HEK293 (cell line): Measurements from ENCODE around the gene PPIL3.

Source experiments
- CTCF ChIA-PET: fragments of 350-600 bp; formaldehyde crosslinking; extraction: SDS; loops from one replicate; lab custom pipeline; 2021; ENCODE audit warnings: antibody characterized with exemption; lab: Yijun Ruan, JAX
- POLR2A ChIA-PET: fragments of 300-600 bp; formaldehyde crosslinking; extraction: SDS; loops from one replicate; lab custom pipeline; 2020; ENCODE audit warnings: antibody characterized with exemption, inconsistent platforms; lab: Yijun Ruan, JAX
- H3K27ac ChIP-seq: fragments of 200-500 bp; sonication (Bioruptor generic); 2 replicates; pipeline ENCODE4 v1.5.1; 2014; ENCODE audit warnings: low read depth, low read length, control low read depth, inconsistent platforms; ENCODE audit errors: extremely low read depth
- H3K36me3 ChIP-seq, 2 experiments: fragments of 200-500 bp in 1 of 2; sonication (Bioruptor generic) in 1 of 2; 1 replicate in 1 of 2; 2 replicates in 1 of 2; pipeline ENCODE4 v1.5.1; 2014 to 2017; ENCODE audit warnings: inconsistent platforms in 2 of 2, low read length in 2 of 2; ENCODE audit not compliant: control insufficient read depth in 2 of 2, insufficient read depth in 1 of 2
- H3K4me1 ChIP-seq: fragments of 200-500 bp; sonication (Bioruptor generic); 2 replicates; pipeline ENCODE4 v1.5.1; 2014; ENCODE audit warnings: mild to moderate bottlenecking, low read length, inconsistent platforms; ENCODE audit not compliant: control insufficient read depth, insufficient read depth
- H3K4me3 ChIP-seq: 2 replicates; pipeline ENCODE4 v1.5.1; 2011; ENCODE audit warnings: low read depth, mild to moderate bottlenecking, control low read depth, low read length, moderate library complexity
- H3K9me3 ChIP-seq: fragments of 200-500 bp; sonication (Bioruptor generic); 2 replicates; pipeline ENCODE4 v1.5.1; 2014; ENCODE audit warnings: low read depth, low read length, inconsistent platforms; ENCODE audit not compliant: control insufficient read depth, insufficient read depth
- BCL11B ChIP-seq: fragments of 450-650 bp; formaldehyde crosslinking; IDR thresholded peaks from 2 replicates; pipeline ENCODE4 v1.5.1; 2016; ENCODE audit warnings: low read depth, missing biosample characterization, missing genetic modification characterization
- KLF10 ChIP-seq: fragments of 450-650 bp; IDR thresholded peaks from 2 replicates; pipeline ENCODE4 v1.5.1; 2018; ENCODE audit warnings: missing biosample characterization, mild to moderate bottlenecking, missing genetic modification characterization
- ZNF133 ChIP-seq: fragments of 450-650 bp; formaldehyde crosslinking; IDR thresholded peaks from 2 replicates; pipeline ENCODE4 v1.5.1; 2016; ENCODE audit warnings: missing biosample characterization, missing genetic modification characterization
- ZNF169 ChIP-seq: fragments of 450-650 bp; formaldehyde crosslinking; IDR thresholded peaks from 2 replicates; pipeline ENCODE4 v1.5.1; 2016; ENCODE audit warnings: missing biosample characterization, missing genetic modification characterization
- ZNF214 ChIP-seq: fragments of 450-650 bp; formaldehyde crosslinking; IDR thresholded peaks from 2 replicates; pipeline ENCODE4 v1.5.1; 2017; ENCODE audit warnings: missing biosample characterization, mild to moderate bottlenecking, missing genetic modification characterization, borderline replicate concordance
- ZNF324 ChIP-seq: fragments of 450-650 bp; formaldehyde crosslinking; IDR thresholded peaks from 2 replicates; pipeline ENCODE4 v1.5.1; 2016; ENCODE audit warnings: missing biosample characterization, missing genetic modification characterization
- ZNF391 ChIP-seq: fragments of 450-650 bp; formaldehyde crosslinking; IDR thresholded peaks from 2 replicates; pipeline ENCODE4 v1.5.1; 2016; ENCODE audit warnings: low read depth, missing biosample characterization, missing genetic modification characterization, borderline replicate concordance
- ZNF404 ChIP-seq: fragments of 450-650 bp; formaldehyde crosslinking; IDR thresholded peaks from 2 replicates; pipeline ENCODE4 v1.5.1; 2017; ENCODE audit warnings: missing biosample characterization, missing genetic modification characterization
- ZNF548 ChIP-seq: fragments of 450-650 bp; formaldehyde crosslinking; IDR thresholded peaks from 2 replicates; pipeline ENCODE4 v1.5.1; 2016; ENCODE audit warnings: missing biosample characterization, missing genetic modification characterization
- ZNF549 ChIP-seq: fragments of 450-650 bp; IDR thresholded peaks from 2 replicates; pipeline ENCODE4 v1.5.1; 2018; ENCODE audit warnings: missing biosample characterization, missing genetic modification characterization, mild to moderate bottlenecking, inconsistent platforms, moderate library complexity
- ZNF610 ChIP-seq: fragments of 450-650 bp; formaldehyde crosslinking; IDR thresholded peaks from 2 replicates; pipeline ENCODE4 v1.5.1; 2016; ENCODE audit warnings: missing biosample characterization, missing genetic modification characterization, borderline replicate concordance
- ZNF623 ChIP-seq: fragments of 450-650 bp; formaldehyde crosslinking; IDR thresholded peaks from 2 replicates; pipeline ENCODE4 v1.5.1; 2016; ENCODE audit warnings: missing biosample characterization, missing genetic modification characterization
- ZSCAN23 ChIP-seq: fragments of 450-650 bp; formaldehyde crosslinking; IDR thresholded peaks from 2 replicates; pipeline ENCODE4 v1.5.1; 2016; ENCODE audit warnings: missing biosample characterization, missing genetic modification characterization
- TF ChIP-seq, protein P1 (sequence below): fragments of 450-650 bp; formaldehyde crosslinking; IDR thresholded peaks from 2 replicates; pipeline ENCODE4 v1.5.1; 2017; ENCODE audit warnings: missing biosample characterization, missing genetic modification characterization
- TF ChIP-seq, protein P2 (sequence below): fragments of 450-650 bp; formaldehyde crosslinking; IDR thresholded peaks from 2 replicates; pipeline ENCODE4 v1.5.1; 2016; ENCODE audit warnings: missing biosample characterization, missing genetic modification characterization, borderline replicate concordance
- TF ChIP-seq, protein P3 (sequence below): fragments of 450-650 bp; IDR thresholded peaks from 2 replicates; pipeline ENCODE4 v1.5.1; 2018; ENCODE audit warnings: missing biosample characterization, missing genetic modification characterization

PPIL3 gene

GRCh38 chr2:200852605-200853004 lies 36.3 kb downstream of the PPIL3 start:
- POLR2A ChIA-PET: interaction anchor here (1.0 kb wide), 1 partner anchor 11 kb away, joined by 4 read pairs; no protein-coding TSS in a partner anchor
- Histone ChIP-seq H3K4me3 (no peak overlapping the region), H3K36me3 (peaks cover 59 to 67% of the 10 kb centered on the region in 2 experiments), H3K27ac (no peak overlapping the region), H3K4me1 (no peaks in the 10 kb centered on the region), H3K9me3 (no peaks in the 10 kb centered on the region)
- TF ChIP-seq ZNF610 (tag by site-specific recombination): no peak
- no peak for TF ChIP-seq ZNF133 (tag by site-specific recombination)
- TF ChIP-seq, protein P1, sequence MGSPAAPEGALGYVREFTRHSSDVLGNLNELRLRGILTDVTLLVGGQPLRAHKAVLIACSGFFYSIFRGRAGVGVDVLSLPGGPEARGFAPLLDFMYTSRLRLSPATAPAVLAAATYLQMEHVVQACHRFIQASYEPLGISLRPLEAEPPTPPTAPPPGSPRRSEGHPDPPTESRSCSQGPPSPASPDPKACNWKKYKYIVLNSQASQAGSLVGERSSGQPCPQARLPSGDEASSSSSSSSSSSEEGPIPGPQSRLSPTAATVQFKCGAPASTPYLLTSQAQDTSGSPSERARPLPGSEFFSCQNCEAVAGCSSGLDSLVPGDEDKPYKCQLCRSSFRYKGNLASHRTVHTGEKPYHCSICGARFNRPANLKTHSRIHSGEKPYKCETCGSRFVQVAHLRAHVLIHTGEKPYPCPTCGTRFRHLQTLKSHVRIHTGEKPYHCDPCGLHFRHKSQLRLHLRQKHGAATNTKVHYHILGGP (tag by site-specific recombination): no peak
- no peak for TF ChIP-seq ZNF214 (tag by site-specific recombination)
- no peak for TF ChIP-seq ZNF391
- no peak for TF ChIP-seq KLF10 (tag by site-specific recombination)
- TF ChIP-seq, protein P2, sequence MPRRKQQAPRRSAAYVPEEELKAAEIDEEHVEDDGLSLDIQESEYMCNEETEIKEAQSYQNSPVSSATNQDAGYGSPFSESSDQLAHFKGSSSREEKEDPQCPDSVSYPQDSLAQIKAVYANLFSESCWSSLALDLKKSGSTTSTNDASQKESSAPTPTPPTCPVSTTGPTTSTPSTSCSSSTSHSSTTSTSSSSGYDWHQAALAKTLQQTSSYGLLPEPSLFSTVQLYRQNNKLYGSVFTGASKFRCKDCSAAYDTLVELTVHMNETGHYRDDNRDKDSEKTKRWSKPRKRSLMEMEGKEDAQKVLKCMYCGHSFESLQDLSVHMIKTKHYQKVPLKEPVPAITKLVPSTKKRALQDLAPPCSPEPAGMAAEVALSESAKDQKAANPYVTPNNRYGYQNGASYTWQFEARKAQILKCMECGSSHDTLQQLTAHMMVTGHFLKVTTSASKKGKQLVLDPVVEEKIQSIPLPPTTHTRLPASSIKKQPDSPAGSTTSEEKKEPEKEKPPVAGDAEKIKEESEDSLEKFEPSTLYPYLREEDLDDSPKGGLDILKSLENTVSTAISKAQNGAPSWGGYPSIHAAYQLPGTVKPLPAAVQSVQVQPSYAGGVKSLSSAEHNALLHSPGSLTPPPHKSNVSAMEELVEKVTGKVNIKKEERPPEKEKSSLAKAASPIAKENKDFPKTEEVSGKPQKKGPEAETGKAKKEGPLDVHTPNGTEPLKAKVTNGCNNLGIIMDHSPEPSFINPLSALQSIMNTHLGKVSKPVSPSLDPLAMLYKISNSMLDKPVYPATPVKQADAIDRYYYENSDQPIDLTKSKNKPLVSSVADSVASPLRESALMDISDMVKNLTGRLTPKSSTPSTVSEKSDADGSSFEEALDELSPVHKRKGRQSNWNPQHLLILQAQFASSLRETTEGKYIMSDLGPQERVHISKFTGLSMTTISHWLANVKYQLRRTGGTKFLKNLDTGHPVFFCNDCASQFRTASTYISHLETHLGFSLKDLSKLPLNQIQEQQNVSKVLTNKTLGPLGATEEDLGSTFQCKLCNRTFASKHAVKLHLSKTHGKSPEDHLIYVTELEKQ (tag by site-specific recombination): no peak
- TF ChIP-seq, protein P3, sequence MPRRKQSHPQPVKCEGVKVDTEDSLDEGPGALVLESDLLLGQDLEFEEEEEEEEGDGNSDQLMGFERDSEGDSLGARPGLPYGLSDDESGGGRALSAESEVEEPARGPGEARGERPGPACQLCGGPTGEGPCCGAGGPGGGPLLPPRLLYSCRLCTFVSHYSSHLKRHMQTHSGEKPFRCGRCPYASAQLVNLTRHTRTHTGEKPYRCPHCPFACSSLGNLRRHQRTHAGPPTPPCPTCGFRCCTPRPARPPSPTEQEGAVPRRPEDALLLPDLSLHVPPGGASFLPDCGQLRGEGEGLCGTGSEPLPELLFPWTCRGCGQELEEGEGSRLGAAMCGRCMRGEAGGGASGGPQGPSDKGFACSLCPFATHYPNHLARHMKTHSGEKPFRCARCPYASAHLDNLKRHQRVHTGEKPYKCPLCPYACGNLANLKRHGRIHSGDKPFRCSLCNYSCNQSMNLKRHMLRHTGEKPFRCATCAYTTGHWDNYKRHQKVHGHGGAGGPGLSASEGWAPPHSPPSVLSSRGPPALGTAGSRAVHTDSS (tag by site-specific recombination): no peak
- no peak for TF ChIP-seq BCL11B (tag by site-specific recombination)
- TF ChIP-seq ZNF404 (tag by site-specific recombination): no peak
- CTCF ChIA-PET: no interaction called here

- CTCF ChIA-PET: no interaction called here
- POLR2A ChIA-PET: interaction anchor here (1.0 kb wide), 1 partner anchor 12 kb away, joined by 4 read pairs; no protein-coding TSS in a partner anchor
- Histone ChIP-seq H3K27ac (no peak overlapping the region), H3K36me3 (peaks cover 49 to 57% of the 10 kb centered on the region in 2 experiments), H3K4me3 (no peak overlapping the region), H3K4me1 (no peaks in the 10 kb centered on the region), H3K9me3 (no peaks in the 10 kb centered on the region)
- TF ChIP-seq ZNF549 (tag by site-specific recombination) (no peak), ZSCAN23 (tag by site-specific recombination) (no peak), ZNF548 (tag by site-specific recombination) (no peak), ZNF623 (no peak), ZNF324 (tag by site-specific recombination) (no peak), ZNF169 (tag by site-specific recombination) (no peak)
Observed at GRCh38 chr2:200851398-200852248, 37.3 kb downstream of the PPIL3 start.
